HL-60/S4 treated with retinoic acid at 250 ng/mL for 4 days and 3 days (cell line): ENCODE results near the gene BRF1.
"Not testable (repeated sequence)": the region's sequence is repeated elsewhere in the genome, so short reads cannot be mapped to it uniquely, and the experiment has no call there.

ENCODE experiments used
- in situ Hi-C: fragments of 300-500 bp; cut with MboI; formaldehyde crosslinking; loops from 2 replicates; pipeline ENCODE4 v1.7.0; 2022; ENCODE audit warnings: low sequenced_read_pairs

The BRF1 gene

DNA sequence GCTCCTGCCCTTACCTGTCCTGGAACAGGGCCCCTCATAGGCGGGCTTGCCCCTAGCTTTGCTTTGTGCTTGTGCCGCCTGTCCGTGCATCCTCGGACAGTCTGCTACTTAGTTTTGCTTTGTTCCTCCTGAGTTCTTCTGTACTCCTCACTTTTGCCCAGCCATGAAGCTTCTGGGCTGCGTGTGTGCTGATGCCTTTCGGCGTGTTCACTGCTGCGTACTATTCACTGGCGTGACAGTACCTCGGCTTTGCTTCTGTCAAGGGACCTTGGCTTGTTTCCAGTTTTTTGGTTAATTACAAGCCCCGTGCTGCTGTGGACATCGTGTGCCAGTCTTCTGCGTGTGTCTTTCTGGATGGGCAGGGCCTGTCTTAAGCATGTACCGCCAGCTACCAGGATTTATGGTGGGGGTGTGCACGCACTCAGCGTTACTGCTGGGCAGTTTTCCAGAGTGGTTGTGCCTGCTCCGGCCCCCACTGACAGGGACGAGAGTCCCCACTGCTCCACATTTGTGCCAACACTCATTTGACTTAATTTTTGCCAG is 16.2 kb upstream of the BRF1 start:
- in situ Hi-C loops, result no loop called here

DNA sequence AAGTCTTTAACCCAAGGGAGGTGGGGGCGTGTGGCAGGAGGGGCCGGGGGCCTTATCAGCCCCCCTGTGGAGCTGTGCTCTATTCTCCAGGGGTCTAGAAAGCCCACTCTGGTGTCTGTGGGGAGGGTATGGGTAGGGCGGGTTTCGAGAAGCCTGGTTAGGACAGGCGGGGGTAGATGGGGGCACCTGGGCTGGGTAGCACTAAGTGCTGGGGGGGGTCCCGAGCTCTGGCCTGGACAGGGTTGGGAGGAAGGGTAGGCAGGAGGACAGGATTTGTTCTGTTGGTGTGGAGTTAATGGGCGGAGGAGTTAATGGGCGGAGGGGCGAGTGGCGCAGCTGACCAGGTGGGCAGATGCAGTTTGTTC is 15.8 kb upstream of the BRF1 start:
- in situ Hi-C loops, result no loop called here

DNA sequence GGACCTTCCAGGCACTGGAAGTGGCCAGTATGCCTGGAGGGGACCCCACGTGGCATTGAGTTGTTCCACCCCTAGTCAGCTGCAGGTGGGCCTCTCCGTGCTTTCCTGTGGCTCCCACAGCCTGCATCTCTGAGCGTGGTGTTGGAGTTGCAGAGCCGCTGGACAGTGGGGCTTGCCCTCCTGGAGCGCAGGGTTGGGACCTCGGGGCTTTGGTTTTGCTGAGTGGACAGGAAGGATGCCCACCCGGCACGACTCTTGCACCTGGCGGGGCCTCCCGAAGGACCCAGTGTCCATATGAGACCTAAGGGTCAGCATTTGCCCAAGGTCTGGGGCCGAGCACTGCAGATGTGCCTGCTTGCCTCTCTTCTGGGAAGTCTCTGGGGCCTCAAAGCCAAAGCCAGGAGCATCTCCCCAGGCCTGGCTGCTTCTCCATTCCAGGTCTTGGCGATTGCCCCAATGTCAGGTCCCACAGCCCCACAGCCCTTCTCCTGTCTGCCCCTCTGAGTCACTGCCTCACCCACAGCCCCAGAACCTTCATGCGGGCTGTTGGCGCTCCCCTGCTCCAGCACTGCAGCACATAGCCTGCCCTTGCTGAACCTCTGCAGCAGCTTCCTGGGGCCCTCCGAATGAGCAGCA is 15.3 kb upstream of the BRF1 start:
- in situ Hi-C loops, result no loop called here

DNA sequence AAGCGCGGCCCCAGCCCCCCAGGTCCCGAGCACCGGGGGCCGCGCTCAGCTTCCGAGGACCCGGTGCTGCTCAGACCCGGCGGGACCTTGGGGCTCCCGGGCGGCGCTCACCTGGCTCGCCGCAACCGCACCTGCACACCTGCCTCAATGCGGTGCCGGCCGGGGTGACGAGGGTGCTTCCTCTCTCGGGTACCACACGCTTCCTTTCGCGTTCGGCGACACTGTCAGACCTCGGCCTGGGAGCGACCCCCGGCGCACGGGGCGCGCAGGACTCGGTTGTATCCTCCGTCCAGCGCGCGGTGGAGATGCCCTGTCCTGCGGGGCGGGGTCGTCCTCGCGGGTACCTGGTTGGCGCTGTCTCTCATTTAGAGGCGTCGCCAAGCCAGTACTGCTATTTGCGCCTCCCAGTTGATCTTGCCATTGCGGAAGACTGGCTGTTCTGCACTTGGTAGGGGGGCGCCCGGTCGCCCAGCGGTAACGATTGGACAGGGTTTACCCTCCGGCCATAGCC is 14.5 kb upstream of the BRF1 start:
- in situ Hi-C loops, result no loop called here

DNA sequence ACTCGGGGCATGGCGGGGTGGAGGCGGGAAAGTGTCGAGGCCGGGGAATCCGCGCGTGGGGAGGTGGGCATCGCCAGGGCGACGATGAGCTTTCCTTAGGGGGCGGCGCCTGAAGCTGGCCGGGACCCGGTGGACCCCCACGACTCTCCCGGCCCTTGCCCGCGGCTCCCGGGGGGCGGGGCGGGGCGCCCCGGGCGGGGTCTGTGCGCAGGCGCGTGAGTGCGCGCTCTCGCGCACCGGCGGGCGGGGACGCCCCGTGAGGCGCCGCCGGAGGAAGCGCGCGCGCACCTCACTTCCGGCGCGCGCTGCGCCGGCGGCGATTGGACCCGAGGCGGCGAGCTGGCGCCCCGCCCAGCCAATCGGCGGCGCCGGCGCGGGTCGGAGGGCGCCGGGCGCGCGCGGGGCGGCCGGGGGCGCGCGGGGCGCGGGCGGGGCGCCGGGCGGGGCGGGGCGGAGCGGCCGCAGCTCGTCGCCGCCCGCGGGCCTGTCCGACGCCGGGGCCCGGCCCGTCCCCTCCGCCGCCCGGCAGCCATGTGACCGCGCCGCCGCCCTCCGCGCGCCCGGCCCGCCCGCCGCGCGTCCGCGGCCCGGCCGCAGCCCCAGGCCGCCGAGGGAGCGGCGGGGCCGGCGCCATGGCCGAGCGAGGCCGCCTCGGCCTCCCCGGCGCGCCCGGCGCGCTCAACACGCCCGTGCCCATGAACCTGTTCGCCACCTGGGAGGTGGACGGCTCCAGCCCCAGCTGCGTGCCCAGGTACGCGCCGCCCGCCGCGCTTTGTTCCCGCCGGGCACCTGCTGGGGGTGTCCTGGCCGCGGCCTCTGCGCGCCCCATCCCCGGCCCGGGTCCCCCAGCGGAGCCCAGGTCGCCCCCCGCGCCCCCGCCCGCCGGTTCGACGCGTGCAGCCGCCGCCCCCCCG is 13.7 kb upstream of the BRF1 start, which contains the start of gene PACS2:
TSS of gene PACS2 (plus strand) at position 462 of the 914 bp plus-strand sequence. CDS start at position 633, 171 bp downstream.
- in situ Hi-C loops, result no loop called here

DNA sequence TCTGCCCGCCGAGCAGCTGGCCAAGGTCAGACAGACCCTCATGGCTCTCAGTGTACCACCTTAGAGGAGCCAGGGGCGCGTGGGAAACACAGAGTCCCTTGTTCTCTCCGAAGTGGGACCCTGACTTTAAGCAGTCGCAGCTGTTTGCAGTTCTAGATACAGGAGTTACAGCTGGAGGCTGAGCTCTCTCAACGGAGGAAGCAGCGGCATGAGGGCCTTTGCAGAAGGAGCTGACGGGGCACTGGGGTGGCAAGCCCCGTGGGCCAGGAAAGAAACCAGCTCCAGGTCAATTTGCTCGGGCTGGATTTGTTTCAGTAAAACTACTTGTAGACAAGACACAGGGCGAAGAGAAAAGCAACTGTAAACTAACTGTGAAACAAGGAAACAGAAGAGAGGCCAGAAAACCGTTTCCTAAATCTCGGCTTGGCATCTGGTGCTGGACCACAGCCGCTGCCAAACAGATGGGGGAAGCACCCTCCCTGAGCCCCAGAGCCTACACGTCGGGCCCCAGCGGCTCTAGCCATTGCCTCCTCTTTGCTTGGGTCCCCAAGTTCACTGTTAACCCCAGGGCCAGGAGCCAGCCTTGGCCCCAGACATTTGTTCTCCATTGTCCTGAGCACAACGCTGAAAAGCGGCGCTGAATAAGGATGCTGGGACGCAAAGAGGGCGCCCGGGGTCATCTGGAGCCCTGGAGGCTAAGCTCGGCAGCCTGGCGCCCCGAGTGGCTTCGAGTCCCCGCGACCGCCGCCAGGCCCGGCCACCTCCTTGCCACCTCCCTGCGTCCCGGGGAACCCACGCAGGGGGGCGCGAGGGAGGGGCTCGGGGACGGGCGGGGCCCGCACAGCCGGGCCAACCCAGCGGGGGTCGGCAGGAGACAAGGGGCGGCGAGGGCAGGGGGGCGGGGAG is 12.8 kb upstream of the BRF1 start:
- in situ Hi-C loops, result no loop called here

DNA sequence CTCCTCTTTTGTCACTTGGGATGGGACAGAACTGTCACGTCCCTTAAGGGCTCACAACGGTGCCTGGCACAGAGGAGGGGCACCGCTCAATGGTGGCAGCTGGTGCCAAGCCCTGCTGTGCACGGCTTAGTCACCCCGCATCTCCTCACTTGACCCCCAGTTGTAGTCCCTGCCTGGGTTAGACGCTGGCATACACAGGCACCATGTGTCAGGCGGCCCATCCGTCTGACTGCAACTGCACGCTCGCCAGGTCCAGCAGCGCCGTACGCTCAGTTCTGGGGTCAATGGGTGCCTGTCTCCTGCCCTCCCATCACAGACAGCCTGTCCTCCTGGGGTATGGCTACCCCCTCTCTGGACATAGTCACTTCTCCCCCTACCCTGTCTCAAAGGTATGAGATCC is 12.2 kb upstream of the BRF1 start:
- in situ Hi-C loops, result no loop called here

DNA sequence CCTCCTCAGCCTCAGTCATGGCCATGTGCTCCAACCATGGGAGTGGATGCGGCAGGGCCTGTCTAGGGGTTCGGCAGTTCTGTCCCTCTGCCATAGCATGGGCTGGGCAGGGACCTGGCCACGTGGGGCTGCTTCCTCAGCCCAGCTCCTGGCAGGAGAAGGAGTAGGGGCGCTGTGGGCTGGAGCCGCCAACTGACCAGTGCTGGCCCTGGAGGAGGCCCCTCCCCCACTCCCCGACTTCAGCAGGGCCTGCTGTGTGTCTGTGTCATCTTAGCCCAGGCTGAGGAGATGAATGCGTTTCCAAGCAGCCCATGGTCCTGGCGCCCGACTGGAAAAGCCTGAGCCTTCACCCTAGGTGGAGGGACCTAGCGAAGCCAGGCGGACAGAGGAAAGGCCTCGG is 11.0 kb upstream of the BRF1 start:
- in situ Hi-C loops, result no loop called here

DNA sequence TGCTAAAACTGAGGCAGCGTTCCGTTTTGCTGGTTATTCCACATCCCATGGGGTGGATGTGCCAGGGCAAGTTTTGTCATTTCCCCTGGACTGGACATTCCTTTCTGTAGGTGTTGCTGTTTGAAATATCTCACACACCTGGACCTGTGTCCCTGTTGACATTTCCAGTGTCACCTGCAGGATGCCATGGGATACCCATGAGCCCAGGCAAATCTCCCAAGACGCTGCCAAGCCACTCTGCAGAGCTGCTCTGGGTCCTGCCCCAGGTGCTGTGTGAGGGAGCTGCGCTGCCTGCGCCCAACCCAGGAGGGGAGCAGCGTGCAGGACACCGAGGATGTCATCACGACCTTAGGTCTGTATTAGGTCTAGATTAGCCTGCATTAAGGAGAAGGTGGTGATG is 8.6 kb upstream of the BRF1 start:
- in situ Hi-C loops, result no loop called here

DNA sequence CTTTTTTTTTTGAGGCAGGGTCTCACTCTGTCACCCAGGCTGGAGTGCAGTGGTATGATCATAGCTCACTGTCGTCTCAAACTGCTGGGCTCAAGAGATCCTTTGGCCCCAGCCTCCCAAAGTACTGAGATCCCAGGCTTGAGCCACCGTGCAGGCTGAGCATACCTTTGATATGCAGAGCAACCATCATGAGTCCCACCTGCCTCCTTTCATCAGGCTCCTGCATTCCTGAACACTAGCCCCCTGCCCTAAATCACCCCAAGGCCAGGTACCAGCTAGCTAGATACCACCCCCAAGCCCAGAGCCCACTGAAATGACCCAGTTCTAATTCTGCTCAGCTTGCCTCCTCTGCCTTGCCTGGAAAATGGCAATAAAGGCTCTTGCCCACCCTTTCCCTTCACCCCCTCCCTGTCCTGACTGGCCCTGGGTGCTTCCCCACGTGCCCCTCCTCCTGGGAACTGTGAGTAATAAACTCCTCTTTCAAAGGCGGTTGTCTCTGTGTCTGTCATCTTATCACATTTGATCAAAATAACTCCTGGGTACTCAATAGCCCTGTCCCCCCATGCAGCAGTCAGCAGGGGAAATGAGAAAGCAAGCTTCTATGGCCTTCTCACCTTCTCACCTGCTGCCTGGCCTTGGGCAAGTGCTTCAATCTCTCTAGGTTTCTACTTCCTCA is 6.4 kb upstream of the BRF1 start:
- in situ Hi-C loops, result no loop called here

DNA sequence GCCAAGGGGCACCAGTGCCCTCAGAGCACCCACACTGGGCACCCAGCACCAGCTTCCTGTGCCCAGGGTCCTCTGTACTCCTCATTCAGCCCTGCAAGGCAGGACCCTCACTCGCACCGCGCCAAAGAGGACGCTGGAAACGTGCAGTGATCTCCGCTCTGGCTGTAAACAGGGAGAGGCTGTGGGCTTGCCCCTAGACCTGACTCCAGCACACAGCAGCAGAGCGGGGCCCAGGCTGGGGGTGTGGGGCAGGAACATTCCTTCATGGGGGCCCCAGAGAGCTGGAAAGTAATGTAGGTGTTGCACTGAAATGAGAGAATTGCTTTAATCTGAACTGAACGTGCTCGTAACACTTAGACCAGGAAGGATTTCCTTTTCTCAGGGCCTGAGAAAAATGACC is 5.0 kb upstream of the BRF1 start:
- in situ Hi-C loops, result no loop called here

DNA sequence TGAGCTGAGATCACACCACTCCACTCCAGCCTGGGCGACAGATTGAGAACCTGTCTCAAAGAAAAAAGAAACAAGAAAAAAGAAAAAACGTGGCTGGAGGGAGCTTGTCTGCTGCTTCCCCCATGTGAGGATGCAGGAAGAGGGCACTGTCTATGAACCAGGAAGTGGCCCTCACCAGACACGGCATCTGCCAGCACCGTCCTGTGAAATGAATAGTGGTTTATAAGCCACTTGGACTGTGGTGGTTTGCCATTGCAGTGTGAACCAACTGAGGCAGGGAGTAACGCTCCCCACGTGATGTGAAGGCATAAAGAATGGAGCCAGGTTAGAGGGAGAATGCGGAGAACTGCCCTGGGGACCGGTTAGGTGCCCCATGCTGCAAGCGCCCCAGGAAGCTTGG is 4.5 kb upstream of the BRF1 start:
- in situ Hi-C loops, result no loop called here

DNA sequence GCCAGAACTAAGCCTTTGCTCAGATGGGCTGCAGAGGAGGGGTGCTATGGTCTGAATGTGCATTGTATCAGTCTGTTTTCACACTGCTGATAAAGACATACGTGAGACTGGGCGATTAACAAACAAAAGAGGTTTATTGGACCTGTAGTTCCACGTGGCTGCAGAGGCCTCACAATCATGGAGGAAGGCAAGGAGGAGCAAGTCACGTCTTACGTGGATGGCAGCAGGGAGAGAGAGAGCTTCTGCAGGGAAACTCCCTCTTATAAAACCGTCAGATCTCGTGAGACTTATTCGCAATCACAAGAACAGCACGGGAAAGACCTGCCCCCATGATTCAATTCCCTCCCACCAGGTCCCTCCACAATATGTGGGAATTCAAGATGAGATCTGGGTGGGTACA is 3.8 kb upstream of the BRF1 start:
- in situ Hi-C loops, result no loop called here

DNA sequence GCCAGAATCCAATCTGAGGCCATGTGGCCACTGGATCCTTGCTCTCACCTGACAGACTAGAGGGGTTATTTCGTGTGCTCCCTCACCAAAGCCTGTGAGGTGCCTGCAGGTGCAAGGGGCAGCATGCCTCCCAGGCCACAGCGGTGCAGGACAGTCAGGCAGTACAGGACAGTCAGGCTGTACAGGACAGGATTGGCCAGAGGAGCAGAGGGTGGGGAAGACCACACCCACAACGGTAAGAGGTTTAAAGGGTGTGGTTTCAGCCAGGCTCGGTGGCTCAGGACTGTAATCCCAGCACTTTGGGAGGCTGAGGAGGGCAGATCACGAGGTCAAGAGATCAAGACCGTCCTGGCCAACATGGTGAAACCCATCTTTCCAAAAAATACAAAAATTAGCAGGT is 3.1 kb upstream of the BRF1 start:
- in situ Hi-C loops, result no loop called here

DNA sequence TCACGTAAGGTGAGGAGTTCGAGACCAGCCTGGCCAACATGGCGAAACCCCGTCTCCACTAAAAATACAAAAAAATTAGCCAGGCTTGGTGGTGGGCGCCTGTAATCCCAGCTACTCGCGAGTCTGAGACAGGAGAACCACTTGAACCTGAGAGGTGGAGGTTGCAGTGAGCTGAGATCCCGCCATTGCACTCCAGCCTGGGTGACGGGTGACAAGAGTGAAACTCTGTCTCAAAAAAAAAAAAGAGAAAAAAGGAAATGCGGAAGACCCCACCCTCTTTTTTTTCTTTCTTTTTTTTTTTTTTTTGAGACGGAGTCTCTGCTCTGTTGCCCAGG is 1.1 kb upstream of the BRF1 start:
- in situ Hi-C loops, result not testable (repeated sequence)

DNA sequence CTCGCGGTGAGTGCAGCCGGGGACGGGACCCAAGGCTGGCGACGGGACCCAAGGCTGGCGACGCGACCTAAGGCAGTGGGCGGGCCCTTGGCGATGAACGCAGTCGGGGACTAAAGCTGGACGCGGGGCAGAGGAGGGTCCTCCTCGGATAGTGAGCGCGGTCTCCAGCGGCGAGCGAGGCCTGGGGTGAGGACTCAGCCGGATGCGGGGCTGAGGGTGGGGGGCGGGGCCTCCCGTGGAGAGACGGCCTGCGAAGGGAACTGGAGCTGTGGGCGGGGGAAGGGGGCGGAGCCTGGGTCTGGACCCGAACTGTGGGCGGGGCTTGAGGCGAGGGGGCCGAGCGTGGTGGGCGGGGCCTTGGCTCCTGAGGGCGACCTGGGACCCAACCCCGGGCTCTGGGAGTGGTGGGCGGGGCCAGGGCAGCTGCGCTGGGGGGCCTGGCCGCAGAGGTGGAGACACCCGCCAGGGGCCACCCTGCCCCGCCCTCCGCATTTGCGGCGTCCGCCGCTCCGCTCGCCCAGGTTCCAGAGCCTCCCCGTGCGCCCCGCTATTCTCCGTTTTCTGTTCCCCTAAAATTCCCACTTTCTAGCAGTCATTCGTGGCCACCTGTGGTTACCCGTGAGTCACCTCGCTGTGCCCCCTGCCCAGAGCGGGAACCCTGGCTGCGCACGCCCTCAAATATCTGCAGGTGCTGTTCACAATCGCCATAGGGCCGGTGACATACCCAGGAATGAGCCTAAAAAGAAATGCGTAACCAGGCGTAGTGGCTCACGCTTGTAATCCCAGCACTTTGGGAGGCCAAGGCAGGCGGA is 508 bp upstream of the BRF1 start:
- in situ Hi-C loops, result no loop called here

DNA sequence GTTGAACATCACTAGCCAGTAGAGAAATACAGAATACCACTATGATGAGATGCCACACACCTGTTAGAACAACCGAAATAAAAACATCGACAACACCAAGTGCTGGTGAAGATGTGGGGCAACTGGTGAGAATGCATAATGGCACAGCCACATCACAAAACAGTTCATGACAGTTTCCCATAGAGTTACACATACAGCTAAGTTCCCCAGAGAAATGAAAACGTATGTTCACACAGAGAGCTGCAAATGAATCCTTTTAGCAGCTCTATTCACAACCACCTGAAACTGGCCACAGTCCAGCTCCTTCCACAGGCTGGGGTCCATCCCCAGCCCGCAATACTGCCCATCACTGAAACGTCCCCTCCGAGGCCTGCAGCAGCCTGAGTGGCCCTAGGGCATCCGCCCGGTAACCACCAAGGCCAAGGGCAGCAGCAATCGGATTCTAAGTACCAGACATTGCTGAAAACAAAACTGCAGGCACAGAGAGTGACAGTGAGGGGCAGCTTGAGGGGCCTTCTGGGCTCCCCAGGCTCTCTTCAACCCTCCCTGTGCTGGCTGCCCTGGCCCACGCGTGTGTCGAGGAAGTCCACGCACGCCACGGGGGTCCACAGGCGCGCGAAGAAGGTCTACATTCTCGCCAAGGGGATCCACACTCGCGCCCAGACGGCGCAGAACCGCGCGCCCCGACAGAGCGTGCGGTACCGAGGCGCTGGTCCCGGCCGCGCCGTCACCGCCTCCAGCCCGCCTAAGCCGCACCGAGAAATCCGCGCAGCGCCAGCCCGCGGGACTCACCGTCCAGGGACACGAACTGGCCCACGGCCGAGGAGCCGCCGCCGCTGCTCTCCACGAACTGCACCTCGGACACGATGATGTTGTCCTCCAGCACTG is 903 bp downstream of the BRF1 start:
- in situ Hi-C loops, result no loop called here

DNA sequence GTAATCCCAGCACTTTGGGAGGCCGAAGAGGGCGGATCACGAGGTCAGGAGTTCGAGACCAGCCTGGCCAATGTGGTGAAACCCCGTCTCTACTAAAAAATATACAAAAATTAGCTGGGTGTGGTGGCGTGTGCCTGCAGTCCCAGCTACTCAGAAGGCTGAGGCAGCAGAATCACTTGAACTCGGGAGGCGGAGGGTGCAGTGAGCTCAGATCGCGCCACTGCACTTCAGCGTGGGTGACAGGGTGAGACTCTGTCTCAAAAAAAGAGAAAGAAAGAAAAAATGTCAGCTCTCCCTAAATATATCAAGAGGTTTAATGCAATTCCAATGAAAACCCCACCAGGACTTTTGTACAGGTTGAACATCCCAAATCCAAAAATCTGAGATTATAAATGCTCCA is 3.5 kb downstream of the BRF1 start:
- in situ Hi-C loops, result not testable (repeated sequence)

DNA sequence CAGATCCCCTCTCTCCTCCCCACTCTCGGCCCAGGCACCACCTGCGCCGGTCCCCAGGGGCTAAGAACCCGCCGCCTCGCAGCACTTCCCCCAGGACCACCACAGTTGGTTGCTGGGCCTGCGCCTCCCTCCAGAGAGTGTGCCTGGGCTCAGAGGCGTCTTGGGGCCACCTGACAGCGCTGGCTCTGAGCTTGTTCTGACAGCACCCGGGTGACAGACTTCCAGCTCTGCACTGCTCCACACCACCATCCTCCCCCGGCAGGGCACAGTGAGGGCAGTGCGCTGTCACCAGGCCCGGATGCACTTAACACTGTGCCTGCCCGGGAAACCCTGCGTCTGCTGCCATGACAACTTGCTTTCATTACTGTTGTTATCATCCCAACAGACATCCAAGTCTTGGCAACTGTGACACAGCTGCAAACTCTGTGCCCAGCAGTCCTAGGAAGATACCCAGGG is 6.6 kb downstream of the BRF1 start:
- in situ Hi-C loops, result no loop called here
